Peyer's patch (tissue), 4 donors: ENCODE results near the gene COPA. TPM values are rescaled to one million over a fixed set of nuclear protein-coding genes. Genes with fewer than 3 reads are reported as not detected.
A peak's percentile ranks its signal among the peaks of the same experiment; 100 is the strongest.

Source experiments
- DNase-seq, 3 donors: peaks; one replicate each; pipeline ENCODE4 v3.0.0-alpha.2; 2017 to 2019
- H3K27ac ChIP-seq, 4 donors: fragments of 200-600 bp; sonication (generic); one replicate each; pipeline ENCODE4 v1.5.1; 2016 to 2019
- H3K27me3 ChIP-seq, 2 donors: fragments of 200-600 bp; sonication (generic); one replicate each; pipeline ENCODE4 v1.5.1; 2019
- H3K36me3 ChIP-seq, 3 donors: fragments of 200-600 bp; sonication (generic); one replicate each; pipeline ENCODE4 v1.5.1; 2016 to 2019
- H3K4me1 ChIP-seq, 4 donors: fragments of 200-600 bp; sonication (generic); one replicate each; pipeline ENCODE4 v1.5.1; 2016 to 2019
- H3K4me3 ChIP-seq, 4 donors: fragments of 200-600 bp; sonication (generic); 1 replicate in 3 of 4; 2 replicates in 1 of 4; pipeline ENCODE4 v1.5.1; 2016 to 2019; ENCODE audit warnings: mild to moderate bottlenecking in 1 of 4
- H3K9me3 ChIP-seq, 4 donors: fragments of 200-600 bp; sonication (generic); one replicate each; pipeline ENCODE4 v1.5.1; 2016 to 2019; ENCODE audit warnings: mild to moderate bottlenecking in 1 of 4
- CTCF ChIP-seq, 6 experiments: fragments of 450-650 bp in 4 of 6; fragments of 200-600 bp in 2 of 6; sonication (generic) in 1 of 6; IDR thresholded peaks; one replicate each; pipeline ENCODE4 v1.5.1; 2017 to 2019; ENCODE audit warnings: antibody characterized with exemption in 6 of 6, mild to moderate bottlenecking in 3 of 6, moderate library complexity in 1 of 6
- POLR2A ChIP-seq, 2 donors: fragments of 450-650 bp; IDR thresholded peaks; one replicate each; pipeline ENCODE4 v1.5.1; 2017; ENCODE audit warnings: antibody characterized with exemption in 2 of 2, mild to moderate bottlenecking in 2 of 2, moderate library complexity in 2 of 2
- total RNA-seq, 4 donors: library from RNA; depleted of rRNA; stranded (reverse); fragments of >200 nt; gene quantifications; one replicate each; pipeline ENCODE4 v1.1.0, GENCODE V29; 2016

Gene COPA
- total RNA-seq, 4 donors from 2014 or later, result 109 to 173 (median 138) TPM

GRCh38 chr1:160351629-160352028 lies 8.6 kb upstream of the COPA start:
- peak in 1 of 3 donors; percentile 9 for DNase-seq

GRCh38 chr1:160346958-160347357 lies 3.9 kb upstream of the COPA start:
- peak in 2 of 3 donors; percentile 63 for DNase-seq
- TF ChIP-seq CTCF (IDR thresholded peaks at IDR 0.05), result no peak
- TF ChIP-seq POLR2A (IDR thresholded peaks at IDR 0.05), result no peak
- peak overlapping the region in 1 of 4 donors; percentile 52 for H3K27ac ChIP-seq
- H3K36me3 ChIP-seq, result peaks cover 0 to 56% (median 0%) of the 10 kb centered on the region in 3 donors
- H3K27me3 ChIP-seq, result no peaks in the 10 kb centered on the region
- H3K4me1 ChIP-seq, result peaks cover 0 to 12% (median 2%) of the 10 kb centered on the region in 4 donors
- no peaks in the 10 kb centered on the region for H3K9me3 ChIP-seq
- no peak overlapping the region for H3K4me3 ChIP-seq

More at GRCh38 chr1:160351629-160352028, 8.6 kb upstream of the COPA start:
- H3K27ac ChIP-seq, result no peak overlapping the region
- H3K36me3 ChIP-seq, result peaks cover 0 to 93% (median 0%) of the 10 kb centered on the region in 3 donors
- H3K4me3 ChIP-seq, result no peak overlapping the region
- H3K9me3 ChIP-seq, result no peaks in the 10 kb centered on the region
- H3K27me3 ChIP-seq, result no peaks in the 10 kb centered on the region
- H3K4me1 ChIP-seq, result peaks cover 0 to 2% (median 0%) of the 10 kb centered on the region in 4 donors
- TF ChIP-seq POLR2A (IDR thresholded peaks at IDR 0.05) (no peak), CTCF (IDR thresholded peaks at IDR 0.05) (no peak)

- no peak for DNase-seq
- H3K4me3 ChIP-seq, result no peak overlapping the region
- peak overlapping the region in 1 of 4 donors; percentile 52 for H3K27ac ChIP-seq
- no peaks in the 10 kb centered on the region for H3K9me3 ChIP-seq
- peaks cover 0 to 51% (median 0%) of the 10 kb centered on the region in 3 donors for H3K36me3 ChIP-seq
- H3K4me1 ChIP-seq, result peaks cover 0 to 17% (median 2%) of the 10 kb centered on the region in 4 donors
- TF ChIP-seq CTCF (IDR thresholded peaks at IDR 0.05) (no peak), POLR2A (IDR thresholded peaks at IDR 0.05) (no peak)
- no peaks in the 10 kb centered on the region for H3K27me3 ChIP-seq
Measured at GRCh38 chr1:160346463-160346862, 3.4 kb upstream of the COPA start.

GRCh38 chr1:160344936-160345335 lies 1.9 kb upstream of the COPA start:
- H3K9me3 ChIP-seq, result no peaks in the 10 kb centered on the region
- H3K4me3 ChIP-seq, result no peak overlapping the region
- peaks cover 0 to 26% (median 2%) of the 10 kb centered on the region in 4 donors for H3K4me1 ChIP-seq
- TF ChIP-seq CTCF (IDR thresholded peaks at IDR 0.05), result no peak
- no peak for TF ChIP-seq POLR2A (IDR thresholded peaks at IDR 0.05)
- DNase-seq, result no peak
- no peaks in the 10 kb centered on the region for H3K27me3 ChIP-seq
- peak overlapping the region in 1 of 4 donors; percentile 95 for H3K27ac ChIP-seq
- peaks cover 0 to 41% (median 0%) of the 10 kb centered on the region in 3 donors for H3K36me3 ChIP-seq

GRCh38 chr1:160344241-160344640 lies 1.2 kb upstream of the COPA start:
- DNase-seq, result no peak
- Histone ChIP-seq H3K4me3 (peak overlapping the region in 3 of 4 donors; percentile 74 to 89 (median 83)), H3K27ac (peak overlapping the region in 3 of 4 donors; percentile 89 to 96 (median 95)), H3K36me3 (peaks cover 0 to 41% (median 0%) of the 10 kb centered on the region in 3 donors), H3K9me3 (no peaks in the 10 kb centered on the region), H3K4me1 (peaks cover 0 to 26% (median 2%) of the 10 kb centered on the region in 4 donors), H3K27me3 (no peaks in the 10 kb centered on the region)
- TF ChIP-seq CTCF (IDR thresholded peaks at IDR 0.05), result no peak
- peak in 1 of 2 donors; percentile 15 for TF ChIP-seq POLR2A (IDR thresholded peaks at IDR 0.05)
